ENCODE measurements around the gene AHDC1.

DNA sequence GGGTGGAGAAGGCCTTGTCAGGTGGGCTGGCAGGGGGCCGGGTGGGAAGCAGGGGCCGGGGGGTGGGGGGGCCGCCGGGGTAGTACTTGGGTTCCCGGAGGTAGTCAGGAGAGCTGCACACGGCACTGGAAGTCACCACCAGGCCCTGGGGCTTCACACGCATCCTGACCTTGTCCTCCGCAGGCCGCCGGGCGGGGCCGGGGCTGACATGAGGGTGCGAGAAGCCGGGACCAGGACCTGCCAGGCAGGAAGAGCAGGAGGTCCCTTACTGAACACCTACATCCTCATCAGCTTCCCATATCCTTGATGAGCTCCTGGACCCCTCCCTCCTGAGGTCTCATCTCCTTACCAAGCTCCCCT lies 52.0 kb downstream of the AHDC1 start:
- TF ChIP-seq GATA3 (IDR thresholded peaks at IDR 0.05; ENCODE audit: low read depth, low read length) (no peak), GATA2 (IDR thresholded peaks at IDR 0.05; ENCODE audit: low read depth, low read length) (no peak)
